EL (cell line): ENCODE results near the gene TYROBP.
A peak's percentile ranks its signal among the peaks of the same experiment; 100 is the strongest.
"Not testable (repeated sequence)": the region's sequence is repeated elsewhere in the genome, so short reads cannot be mapped to it uniquely, and the experiment has no call there.

Experiments used
- DNase-seq: peaks from one replicate; pipeline ENCODE4 v3.0.0-alpha.2; 2016

TYROBP gene

DNA sequence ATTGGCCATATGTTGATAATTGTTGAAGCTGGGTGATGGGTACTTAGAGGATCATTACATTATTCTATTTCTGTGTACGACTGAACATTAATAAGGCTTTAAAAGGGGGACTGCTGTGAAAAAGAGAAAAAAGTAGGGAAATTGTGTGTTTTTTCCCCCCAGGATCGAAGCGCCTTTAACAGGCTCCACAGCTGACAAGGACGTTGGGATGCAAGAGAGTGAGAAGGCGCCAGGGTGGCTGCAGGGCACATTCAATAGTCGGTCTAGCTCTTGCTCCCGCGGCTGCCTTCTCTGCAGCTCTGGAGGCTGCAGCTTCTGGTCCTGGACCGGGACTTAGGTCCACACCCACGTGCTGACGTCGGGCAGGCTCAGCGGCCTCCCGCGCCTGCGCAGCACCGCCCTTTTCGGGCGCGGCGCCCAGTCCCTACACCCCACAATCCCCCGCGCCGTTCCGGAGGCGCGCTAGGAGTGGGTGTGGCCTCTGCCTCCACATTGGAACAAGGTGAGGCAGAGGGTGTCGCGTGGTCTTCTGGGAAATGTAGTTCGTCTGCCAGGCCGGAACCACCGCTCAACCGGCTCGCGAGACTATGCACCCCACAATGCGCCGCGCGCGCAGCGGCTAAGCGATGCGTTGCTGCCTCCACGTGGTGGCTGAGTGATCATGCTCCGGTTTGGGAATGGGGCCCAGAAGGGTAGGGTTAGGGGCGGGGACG, 23.2 kb upstream of the TYROBP start:
- DNase-seq: peak; percentile 99

DNA sequence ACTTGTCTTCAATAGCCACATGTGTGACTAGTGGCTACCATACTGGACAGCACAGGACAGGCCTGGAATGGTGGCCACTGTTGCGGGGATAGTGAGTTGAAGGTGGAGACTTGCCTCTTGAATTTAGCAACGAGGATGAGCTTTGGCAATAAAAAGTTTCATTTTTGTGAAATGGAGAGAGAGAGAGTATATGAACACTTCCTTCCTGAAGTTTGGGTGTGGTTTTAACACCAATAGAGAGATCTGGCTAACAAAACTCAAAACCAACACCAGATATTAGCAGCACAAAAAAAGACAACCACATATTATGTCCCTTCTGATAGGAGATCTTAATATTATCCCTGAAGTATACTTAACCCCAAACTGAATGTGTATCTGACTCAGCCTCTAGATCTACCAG, 21.8 kb upstream of the TYROBP start:
- DNase-seq: no peak

DNA sequence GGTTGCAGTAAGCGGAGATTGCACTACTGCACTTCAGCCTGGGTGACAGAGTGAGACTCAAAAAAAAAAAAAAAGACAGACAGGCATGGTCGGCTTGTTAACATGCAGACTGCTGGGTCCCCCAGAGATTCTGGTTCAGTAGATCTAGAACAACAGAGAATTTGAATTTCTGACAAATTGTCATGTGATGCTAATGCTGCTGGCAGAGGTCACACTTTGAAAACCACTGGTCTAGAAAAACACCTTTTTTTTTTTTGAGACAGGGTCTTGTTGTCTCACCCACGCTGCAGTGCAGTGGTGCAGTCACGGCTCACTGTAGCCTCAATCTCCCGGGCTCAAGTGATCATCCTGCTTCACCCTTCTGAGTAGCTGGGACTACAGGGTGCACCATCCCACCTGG, 20.4 kb upstream of the TYROBP start:
- DNase-seq: no peak

DNA sequence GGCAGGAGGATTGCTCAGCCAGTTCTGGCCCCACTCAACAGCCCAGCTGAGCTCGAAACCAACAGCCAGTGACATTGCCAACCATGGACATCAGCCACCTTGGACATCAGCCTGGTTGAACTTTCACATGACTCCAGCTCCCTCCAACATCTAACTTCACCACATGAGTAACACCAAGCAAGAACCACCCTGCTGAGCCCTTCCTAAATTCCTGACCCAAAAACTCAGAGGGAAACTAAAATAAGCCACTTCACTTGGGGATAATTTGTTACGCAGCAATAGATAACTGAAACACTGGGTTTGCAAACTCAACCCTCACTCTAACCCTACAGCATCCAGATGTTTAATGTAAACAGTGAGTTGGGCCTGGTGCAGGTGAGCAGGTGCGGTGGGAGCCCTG, 17.4 kb upstream of the TYROBP start:
- DNase-seq: no peak

DNA sequence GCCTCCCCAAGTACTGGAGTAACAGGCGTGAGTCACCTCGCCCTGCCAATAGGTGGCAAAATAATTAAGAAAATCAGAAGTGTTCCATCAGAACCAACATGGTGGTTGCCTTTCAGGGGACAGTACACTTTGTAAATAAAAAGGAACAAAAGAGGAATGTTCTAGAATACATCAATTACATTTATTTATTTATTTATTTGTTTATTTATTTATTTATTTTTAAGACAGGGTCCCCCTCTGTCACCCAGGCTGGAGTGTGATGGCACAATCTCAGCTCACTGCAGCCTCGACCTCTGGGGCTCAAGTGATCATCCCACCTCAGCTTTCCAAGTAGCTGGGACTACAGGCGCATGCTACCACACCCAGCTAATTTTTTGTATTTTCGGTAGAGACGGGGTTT, 12.9 kb upstream of the TYROBP start:
- no peak for DNase-seq

DNA sequence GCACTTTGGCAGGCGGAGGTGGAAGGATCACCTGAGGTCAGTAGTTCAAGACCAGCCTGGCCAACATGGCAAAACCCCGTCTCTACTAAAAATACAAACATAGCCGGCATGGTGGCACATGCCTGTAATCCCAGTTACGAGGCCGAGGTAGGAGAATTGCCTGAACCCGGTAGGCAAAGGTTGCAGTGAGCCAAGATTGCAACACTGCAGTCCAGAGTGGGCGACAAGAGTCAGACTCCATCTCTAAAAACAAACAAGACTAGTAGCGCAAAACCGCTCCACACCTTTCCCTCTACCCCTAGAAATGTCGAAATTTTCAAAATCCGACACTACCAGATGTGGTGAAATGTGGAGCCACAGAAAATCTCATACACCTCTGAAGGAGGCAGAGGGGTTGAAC, 11.2 kb upstream of the TYROBP start:
- DNase-seq: no peak

DNA sequence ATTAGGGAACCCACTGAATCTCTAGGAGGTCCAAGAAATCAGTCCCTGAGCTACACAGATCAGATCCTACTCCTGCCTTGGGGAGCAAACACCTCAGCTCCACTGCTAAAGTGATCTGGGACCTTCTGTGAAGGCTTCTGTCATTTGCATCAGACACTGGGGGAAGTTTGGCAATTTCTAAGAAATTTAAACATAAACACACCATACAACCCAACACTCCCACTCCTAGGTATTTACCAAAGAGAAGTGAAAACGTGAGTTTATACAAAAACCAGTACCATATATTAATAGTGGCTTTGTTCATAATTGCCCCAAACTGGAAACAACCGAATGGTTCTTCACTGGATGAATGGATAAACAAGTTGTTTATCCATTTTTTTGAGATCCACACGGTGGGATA, 7.3 kb upstream of the TYROBP start:
- DNase-seq: no peak

DNA sequence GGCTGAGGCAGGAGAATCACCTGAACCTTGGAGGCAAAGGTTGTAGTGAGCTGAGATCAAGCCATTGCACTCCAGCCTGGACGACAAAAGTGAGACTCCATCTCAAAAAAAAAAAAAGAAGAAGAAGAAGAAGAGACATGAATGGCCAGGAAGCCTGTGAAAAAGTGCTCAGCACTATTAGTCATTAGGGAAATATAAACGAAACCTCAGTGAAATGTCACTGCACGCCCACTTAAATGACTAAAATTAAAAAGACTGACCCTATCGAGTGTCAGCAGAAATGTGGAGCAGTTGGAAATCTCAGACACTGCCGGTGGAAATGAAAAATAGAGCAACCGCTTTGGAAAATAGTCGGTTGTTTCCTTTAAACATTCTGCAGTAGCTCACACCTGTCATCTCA, 5.5 kb upstream of the TYROBP start:
- DNase-seq: peak; percentile 28

DNA sequence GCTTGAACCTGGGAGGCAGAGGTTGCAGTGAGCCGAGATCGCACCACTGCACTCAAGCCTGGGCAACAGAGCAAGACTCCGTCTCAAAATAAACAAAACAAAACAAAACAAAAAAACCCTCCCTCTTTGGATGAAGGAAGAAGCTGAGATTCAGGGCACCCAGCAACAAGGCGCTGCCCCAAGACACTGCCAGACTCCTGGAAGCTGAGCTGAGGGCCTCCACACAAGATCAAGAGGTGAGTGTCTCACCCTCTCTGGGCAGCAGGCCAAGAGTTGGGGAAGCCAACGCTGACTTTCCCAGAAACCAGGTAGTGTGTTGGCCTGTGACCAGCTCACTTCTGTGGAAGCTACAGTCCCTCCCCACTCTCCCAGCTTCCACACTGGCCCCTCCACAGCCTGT, 3.7 kb upstream of the TYROBP start:
- DNase-seq: no peak

DNA sequence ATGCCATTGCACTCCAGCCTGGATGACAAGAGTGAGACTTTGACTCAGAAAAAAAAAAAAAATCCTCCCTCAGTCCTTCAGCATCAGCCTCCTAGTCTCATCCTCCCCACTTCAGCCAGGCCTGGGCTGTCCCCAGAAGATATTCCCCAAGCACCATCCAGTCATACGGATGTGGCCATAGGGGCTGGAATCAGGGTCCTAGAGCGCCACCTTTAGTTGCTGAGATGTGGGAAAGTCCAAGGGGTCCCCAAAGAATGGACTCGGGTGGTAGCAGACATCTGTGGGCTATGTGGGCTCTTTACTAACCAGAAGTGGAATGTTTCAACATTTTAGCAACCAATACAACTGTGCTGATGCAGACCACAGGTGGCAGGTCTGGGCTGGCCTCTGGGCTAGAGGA, 3.1 kb upstream of the TYROBP start:
- no peak for DNase-seq

DNA sequence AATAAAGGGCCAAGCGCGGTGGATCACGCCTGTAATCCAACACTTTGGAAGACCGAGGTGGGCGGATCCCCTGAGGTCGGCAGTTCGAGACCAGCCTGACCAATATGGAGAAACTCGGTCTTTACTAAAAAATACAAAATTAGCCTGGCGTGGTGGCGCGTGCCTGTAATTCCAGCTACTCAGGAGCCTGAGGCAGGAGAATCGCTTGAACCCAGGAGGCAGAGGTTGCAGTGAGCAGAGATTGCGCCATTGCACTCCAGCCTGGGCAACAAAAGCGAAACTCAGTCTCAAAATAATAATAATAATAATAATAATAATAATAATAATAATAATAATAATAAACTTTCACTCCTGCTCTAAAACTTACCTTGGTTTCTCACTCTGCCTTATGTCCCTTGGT, 2.3 kb upstream of the TYROBP start:
- DNase-seq: not testable (repeated sequence)

DNA sequence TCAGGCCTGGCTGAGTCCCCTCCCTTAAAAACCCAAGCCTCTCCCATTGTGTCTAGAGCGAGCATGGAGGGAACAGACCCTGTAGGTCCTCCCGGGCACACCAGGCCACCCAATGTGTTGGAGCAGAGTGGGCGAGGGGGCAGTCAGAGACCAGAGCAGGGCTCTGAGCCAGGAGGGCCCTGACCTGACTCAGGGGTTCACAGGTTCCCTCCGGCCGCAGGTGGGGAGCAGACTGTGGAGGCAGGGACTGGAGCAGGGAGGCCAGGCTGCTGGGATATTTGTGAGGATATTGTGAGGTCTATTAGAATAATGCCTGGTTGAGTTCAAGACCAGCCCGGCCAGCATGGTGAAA, 1.6 kb upstream of the TYROBP start:
- no peak for DNase-seq

DNA sequence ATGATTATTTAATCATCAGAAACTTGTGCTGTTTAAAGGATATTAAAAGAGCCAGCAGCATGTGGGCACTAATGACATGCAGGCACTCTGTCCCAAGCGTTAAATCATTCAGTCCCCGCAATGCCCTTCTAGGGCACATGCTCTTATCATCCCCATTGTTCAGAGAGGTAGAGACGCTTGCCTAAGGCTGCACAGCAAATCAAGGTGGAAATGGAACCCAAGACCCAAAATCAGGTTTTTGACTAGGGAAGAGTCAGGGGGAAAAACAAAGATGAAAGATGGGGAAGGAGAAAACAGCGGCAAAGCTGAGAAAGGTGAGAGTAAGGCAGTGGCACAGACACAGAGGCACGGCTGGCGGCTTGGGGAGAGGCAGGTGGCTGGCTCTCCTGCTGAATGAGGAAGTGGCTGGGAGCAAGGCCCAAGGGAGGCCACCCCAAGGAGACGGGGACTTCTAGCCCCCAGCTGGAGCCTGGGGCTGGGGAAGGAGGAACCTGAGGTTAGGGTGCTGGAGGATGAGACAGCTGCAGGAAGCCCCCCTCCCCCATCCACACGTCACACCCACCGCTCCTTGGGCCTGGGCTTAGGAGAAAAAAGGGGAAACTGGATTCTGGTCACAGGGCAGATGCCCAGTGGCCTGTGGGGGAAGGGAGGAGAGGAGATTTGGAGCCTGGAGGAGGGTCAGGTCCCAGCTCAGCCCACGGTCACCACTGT, 1.0 kb upstream of the TYROBP start:
- DNase-seq: no peak

DNA sequence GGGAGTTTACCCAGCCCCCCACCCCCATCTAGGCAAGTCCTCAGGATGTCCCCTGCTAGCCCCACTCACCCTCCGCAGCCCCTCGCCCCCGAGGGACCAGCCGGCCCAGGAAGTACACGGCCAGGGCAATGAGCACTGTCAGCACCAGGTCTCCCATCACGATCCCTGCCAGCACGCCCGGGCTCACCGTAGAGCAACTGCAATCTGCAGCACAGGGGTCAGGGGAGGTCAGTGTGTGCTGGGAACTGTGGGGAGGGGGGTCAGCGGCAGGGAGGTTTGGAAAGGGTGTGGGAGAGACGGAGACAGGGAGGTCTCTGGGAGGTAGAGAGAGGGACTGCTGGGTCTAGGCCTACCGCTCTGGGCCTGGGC, 734 bp downstream of the TYROBP start:
- no peak for DNase-seq

DNA sequence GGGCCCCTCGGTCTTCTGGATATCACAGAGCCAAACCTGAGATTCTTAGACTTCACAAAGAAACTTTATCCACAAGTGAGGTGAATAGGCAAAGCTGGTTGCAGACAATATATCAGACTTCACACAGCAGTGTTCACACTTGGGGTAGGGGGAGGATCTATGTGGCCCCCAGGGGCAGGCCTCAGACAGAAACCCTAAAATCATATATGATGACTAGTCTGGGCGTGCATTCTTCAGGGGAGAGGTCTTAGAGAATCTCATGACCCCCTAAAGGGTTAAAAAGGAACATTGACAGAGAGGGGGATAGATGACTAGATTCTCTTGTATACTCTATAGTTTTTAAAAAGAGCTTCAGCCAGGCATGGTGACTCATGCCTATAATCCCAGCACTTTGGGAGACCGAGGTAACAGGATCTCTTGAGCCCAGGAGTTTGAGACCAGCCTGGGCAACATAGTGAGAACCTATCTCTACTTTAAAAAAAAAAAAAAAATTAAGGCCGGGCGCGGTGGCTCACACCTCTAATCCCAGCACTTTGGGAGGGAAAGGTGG, 2.8 kb downstream of the TYROBP start:
- DNase-seq: peak; percentile 21

DNA sequence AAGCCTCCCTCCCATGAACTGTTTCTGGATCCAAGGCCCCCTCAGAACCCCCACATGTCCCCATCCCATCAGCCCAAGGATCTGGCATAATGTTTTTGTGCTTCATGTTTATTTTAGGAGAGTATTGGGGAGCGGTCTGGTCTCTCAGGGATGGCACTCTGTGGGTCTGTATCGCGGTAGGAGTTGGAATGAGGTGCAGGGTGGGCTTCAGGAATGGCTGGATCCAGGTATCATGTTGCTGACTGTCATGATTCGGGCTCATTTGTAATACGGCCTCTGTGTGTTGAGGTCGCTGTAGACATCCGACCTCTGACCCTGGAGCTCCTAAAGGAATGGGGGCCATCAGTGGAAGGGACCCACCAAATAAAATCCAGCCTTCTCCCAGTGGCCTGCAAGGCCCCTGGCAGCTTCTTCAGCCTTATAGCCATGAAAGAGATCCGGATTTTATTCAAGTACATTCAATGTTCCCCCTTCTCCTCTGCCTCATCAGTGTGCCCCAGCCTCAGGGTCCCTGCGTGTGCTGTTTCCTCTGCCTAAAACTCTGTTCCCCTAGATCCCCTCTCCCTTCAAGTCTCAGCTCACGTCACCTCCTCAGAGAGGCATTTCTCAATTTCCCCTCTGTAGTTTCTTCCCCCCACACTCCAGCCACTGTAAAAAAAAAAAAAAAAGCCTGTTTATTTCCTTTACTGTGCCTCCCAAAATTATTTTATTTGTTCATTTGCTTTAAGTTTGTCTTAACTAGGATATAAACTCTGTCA, 3.6 kb downstream of the TYROBP start:
- DNase-seq: no peak

DNA sequence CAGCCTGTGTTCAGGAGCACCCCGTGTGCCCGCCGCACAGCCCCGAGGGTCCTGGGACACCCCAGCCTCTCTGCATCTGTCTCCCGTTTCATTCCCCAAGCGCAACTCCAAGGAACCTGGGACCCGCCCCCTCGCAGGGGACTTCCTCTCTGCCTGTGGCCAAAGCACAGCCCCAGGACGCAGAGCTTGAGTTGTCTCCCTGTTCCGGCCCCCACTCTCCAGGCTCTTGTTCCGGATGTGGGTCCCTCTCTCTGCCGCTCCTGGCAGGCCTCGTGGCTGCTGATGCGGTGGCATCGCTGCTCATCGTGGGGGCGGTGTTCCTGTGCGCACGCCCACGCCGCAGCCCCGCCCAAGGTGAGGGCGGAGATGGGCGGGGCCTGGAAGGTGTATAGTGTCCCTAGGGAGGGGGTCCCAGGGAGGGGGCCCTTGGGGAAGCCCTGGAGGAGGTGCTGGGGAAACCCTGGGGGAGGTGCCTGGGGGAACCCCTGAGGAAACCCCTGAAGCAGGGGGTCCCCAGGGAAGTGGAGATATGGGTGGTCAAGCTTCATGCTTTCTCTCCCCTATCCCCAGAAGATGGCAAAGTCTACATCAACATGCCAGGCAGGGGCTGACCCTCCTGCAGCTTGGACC, 4.4 kb downstream of the TYROBP start:
- DNase-seq: peak; percentile 88

DNA sequence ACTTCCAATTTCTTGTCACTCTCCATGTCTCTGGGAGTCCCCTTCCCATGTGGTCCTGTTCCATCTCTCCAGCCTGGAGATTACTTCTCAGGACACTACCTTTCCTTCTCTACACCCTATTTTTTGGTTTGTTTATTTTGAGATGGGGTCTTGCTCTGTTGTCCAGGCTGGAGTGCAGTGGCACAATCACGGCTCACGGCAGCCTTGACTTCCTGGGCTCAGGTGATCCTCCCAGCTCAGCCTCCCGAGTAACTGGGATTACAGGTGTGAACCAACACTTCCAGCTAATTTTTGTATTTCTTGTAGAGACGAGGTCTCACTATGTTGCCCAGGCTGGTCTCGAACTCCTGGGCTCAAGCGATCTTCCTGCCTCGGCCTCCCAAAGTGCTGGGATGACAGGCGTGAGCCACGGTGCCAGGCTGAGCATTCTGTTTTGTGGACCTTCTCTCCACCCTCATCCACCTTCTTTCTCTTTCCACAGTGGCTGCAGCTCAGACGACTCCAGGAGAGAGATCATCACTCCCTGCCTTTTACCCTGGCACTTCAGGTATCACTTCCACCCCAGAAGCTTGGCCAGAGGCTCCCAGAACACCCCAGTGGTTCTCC, 5.1 kb downstream of the TYROBP start:
- DNase-seq: no peak

DNA sequence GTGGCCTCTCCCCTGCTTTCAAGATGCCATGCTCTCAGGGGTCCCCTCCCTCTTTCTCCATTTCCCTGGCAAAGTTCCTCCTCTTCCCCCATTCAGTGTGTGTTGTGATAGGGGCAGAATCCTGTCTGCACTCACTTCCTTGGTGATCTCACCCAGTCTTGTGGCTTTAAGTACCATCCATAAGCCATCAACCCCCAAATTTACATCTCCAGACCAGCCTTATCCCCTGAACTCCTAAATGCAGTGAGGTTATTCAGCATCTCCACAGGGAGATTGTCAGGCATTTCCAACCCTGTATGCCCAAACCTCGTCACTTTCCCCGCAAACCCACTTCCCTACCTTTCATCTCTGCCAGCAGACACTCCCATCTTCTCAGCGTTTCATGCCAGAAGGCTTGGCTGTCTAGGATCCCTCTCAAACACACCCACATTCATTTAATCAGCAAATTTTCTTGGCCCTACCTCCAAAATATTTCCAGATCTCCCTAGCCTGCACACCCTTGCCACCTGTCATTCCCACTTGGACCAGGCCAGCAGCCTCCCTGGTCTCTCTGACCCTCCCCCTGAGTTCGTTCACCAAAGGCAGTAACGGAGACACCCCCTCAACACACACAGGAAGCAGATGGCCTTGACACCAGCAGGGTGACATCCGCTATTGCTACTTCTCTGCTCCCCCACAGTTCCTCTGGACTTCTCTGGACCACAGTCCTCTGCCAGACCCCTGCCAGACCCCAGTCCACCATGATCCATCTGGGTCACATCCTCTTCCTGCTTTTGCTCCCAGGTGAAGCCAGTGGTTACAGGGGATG, 6.0 kb downstream of the TYROBP start, which contains the start of gene HCST:
Gene HCST (plus strand): TSS at position 676 of the 808 bp plus-strand sequence. CDS start 65 bp downstream, at position 741.
- peak; percentile 59 for DNase-seq

DNA sequence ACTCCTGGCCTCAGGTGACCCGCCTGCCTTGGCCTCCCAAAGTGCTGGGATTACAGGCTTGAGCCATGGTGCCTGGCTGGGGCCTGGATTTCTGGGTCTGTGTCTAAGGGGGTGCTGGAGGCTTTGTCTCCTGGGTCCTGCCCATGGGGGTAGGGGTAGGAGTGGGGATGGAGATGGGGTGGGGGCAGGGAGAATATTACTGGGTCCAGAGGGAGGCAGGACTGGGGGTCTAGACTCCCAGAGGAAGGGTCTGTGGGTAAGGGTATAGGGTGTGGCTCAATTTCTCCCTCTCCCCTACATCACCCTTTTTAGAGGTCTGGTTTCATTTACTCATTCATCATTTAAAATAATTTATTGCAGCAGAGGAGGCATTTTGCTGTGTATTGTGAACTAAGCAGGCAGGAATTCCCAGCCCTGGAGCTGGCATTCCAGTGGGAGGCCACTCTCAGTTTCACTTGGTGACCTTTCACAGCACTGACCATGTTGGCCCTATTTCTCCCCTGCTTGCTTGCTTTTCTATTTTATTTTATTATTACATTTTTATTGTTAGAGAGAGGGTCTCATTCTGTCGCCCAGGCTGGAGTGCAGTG, 6.9 kb downstream of the TYROBP start:
- peak; percentile 83 for DNase-seq

DNA sequence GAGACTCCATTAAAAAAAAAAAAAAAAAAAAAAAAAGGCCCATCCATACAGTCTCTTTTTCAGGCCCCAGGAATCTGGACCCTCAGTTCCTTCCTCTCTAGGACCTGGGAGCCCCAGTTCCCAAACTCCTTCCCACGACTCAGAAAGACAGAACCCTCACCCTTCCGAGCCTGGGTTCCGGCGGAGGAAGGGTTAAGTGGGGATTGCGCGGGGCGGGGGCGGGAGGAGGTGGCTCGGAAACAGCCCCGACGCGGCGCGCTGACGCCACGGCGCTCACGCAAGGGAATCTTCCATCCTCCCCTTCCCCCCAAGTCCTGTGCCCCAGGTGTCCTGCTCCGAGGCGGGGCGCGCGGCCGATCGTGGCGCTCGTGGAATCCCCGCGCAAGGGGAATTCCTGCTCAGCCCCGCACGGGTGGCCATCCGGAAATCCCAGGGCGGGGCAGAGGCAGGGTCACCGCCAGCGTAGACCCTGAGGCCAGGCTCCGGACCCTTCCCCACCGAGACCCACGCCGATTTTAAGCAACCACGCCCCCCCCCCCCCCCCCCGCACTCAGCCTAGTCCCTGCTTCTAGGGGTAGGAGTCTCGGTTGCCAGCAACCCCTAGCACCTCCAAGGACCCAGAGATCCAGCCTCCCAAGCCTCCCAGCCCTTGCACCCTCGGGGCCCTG, 8.4 kb downstream of the TYROBP start:
- peak; percentile 83 for DNase-seq
